Neural cell (in vitro differentiated cells): ENCODE results near the gene ATL2. TPM values are rescaled to one million over a fixed set of nuclear protein-coding genes. Genes with fewer than 3 reads are reported as not detected.

Source experiments
- H2AFZ ChIP-seq: fragments of 200-600, 300-800 bp; sonication (generic), shearing (Covaris generic); 2 replicates; pipeline ENCODE4 v1.6.0; 2014; ENCODE audit warnings: low read depth, mild to moderate bottlenecking, antibody characterized with exemption, low read length, moderate library complexity
- H3F3A ChIP-seq: fragments of 200-600 bp; shearing (Covaris generic); 2 replicates; pipeline ENCODE4 v1.6.1; 2016; ENCODE audit warnings: mild to moderate bottlenecking, moderate library complexity, mixed read lengths, antibody characterized with exemption, low read length; ENCODE audit not compliant: insufficient read depth, poor library complexity, severe bottlenecking
- H3K27ac ChIP-seq: fragments of 200-600, 300-800 bp; sonication (generic), shearing (Covaris generic); 2 replicates; pipeline ENCODE4 v1.5.1; 2014; ENCODE audit warnings: mild to moderate bottlenecking, low read length, moderate library complexity
- H3K27me3 ChIP-seq: fragments of 300-800, 200-600 bp; sonication (generic), shearing (Covaris generic); 2 replicates; pipeline ENCODE4 v1.6.0; 2014; ENCODE audit warnings: mild to moderate bottlenecking, low read depth, low read length, moderate library complexity; ENCODE audit not compliant: insufficient read depth
- H3K36me3 ChIP-seq: fragments of 300-800, 200-600 bp; sonication (generic), shearing (Covaris generic); 2 replicates; pipeline ENCODE4 v1.5.1; 2014; ENCODE audit warnings: mild to moderate bottlenecking, antibody characterized with exemption, low read length, moderate library complexity; ENCODE audit not compliant: insufficient read depth
- H3K4me2 ChIP-seq: fragments of 300-800, 200-600 bp; sonication (generic), shearing (Covaris generic); 2 replicates; pipeline ENCODE4 v1.6.0; 2014; ENCODE audit warnings: mild to moderate bottlenecking, low read length
- H3K4me3 ChIP-seq: fragments of 300-800, 200-600 bp; sonication (generic), shearing (Covaris generic); 2 replicates; pipeline ENCODE4 v1.5.1; 2014; ENCODE audit warnings: mild to moderate bottlenecking, low read length, moderate library complexity
- H3K79me2 ChIP-seq: fragments of 200-600 bp; shearing (Covaris generic); replicated peaks from 2 replicates; pipeline ENCODE4 v1.6.0; 2014; ENCODE audit warnings: mild to moderate bottlenecking, low read length, moderate library complexity; ENCODE audit not compliant: insufficient read depth
- H3K9ac ChIP-seq: fragments of 300-800, 200-600 bp; sonication (generic), shearing (Covaris generic); 2 replicates; pipeline ENCODE4 v1.6.1; 2016; ENCODE audit warnings: mild to moderate bottlenecking, low read length, mixed read lengths
- H3K9me2 ChIP-seq: fragments of 200-600 bp; shearing (Covaris generic); 2 replicates; pipeline ENCODE4 v1.6.1; 2016; ENCODE audit warnings: mild to moderate bottlenecking, low read length, mixed read lengths; ENCODE audit not compliant: insufficient read depth
- H3K9me3 ChIP-seq: fragments of 200-600, 300-800 bp; sonication (generic), shearing (Covaris generic); 2 replicates; pipeline ENCODE4 v1.6.1; 2016; ENCODE audit warnings: mild to moderate bottlenecking, mixed run types, low read length, moderate library complexity, mixed read lengths
- H4K20me1 ChIP-seq: fragments of 200-600 bp; shearing (Covaris generic); 2 replicates; pipeline ENCODE4 v1.6.1; 2016; ENCODE audit warnings: mild to moderate bottlenecking, mixed run types; ENCODE audit not compliant: insufficient read depth
- EP300 ChIP-seq: fragments of 450-650 bp; conservative IDR thresholded peaks from 2 replicates; pipeline ENCODE4 v1.6.1; 2014; ENCODE audit warnings: antibody characterized with exemption, mild to moderate bottlenecking, moderate library complexity; ENCODE audit not compliant: poor library complexity, severe bottlenecking
- EZH2 ChIP-seq: fragments of 200-600, 300-800 bp; shearing (Covaris generic), sonication (generic); IDR thresholded peaks from 2 replicates; pipeline ENCODE4 v1.6.1; 2014; ENCODE audit warnings: antibody characterized with exemption, low read length, borderline replicate concordance, mild to moderate bottlenecking; ENCODE audit not compliant: insufficient read depth, poor library complexity, severe bottlenecking
- MXI1 ChIP-seq: fragments of 450-650 bp; conservative IDR thresholded peaks from 2 replicates; pipeline ENCODE4 v1.6.1; 2014; ENCODE audit warnings: antibody characterized with exemption, mild to moderate bottlenecking; ENCODE audit not compliant: poor library complexity, severe bottlenecking
- POLR2AphosphoS5 ChIP-seq: IDR thresholded peaks from 2 replicates; pipeline ENCODE4 v1.6.1; 2012
- RAD21 ChIP-seq: fragments of 450-650 bp; conservative IDR thresholded peaks from 2 replicates; pipeline ENCODE4 v1.6.1; 2014; ENCODE audit warnings: antibody characterized with exemption, mild to moderate bottlenecking, moderate library complexity
- SMC3 ChIP-seq: fragments of 450-650 bp; conservative IDR thresholded peaks from 2 replicates; pipeline ENCODE4 v1.6.1; 2014; ENCODE audit warnings: antibody characterized with exemption, mild to moderate bottlenecking, moderate library complexity; ENCODE audit not compliant: poor library complexity
- TAF1 ChIP-seq: IDR thresholded peaks from 2 replicates; pipeline ENCODE4 v1.6.1; 2012; ENCODE audit warnings: low read depth
- polyA plus RNA-seq: library from polyadenylated mRNA; depleted of rRNA; stranded (reverse); fragments of >200 nt; gene quantifications from 2 replicates; pipeline ENCODE4 v1.2.3, GENCODE V29; 2014
- TF ChIP-seq, protein P1 (sequence below): fragments of 450-650 bp; IDR thresholded peaks from 2 replicates; pipeline ENCODE4 v1.5.1; 2014; ENCODE audit warnings: antibody characterized with exemption, mild to moderate bottlenecking, moderate library complexity; ENCODE audit not compliant: poor library complexity, severe bottlenecking
- TF ChIP-seq, protein P2 (sequence below): IDR thresholded peaks from 2 replicates; pipeline ENCODE4 v1.6.1; 2012; ENCODE audit warnings: borderline replicate concordance

The ATL2 gene
- polyA plus RNA-seq, 1 donor from 2014 or later = 66.8 TPM

DNA sequence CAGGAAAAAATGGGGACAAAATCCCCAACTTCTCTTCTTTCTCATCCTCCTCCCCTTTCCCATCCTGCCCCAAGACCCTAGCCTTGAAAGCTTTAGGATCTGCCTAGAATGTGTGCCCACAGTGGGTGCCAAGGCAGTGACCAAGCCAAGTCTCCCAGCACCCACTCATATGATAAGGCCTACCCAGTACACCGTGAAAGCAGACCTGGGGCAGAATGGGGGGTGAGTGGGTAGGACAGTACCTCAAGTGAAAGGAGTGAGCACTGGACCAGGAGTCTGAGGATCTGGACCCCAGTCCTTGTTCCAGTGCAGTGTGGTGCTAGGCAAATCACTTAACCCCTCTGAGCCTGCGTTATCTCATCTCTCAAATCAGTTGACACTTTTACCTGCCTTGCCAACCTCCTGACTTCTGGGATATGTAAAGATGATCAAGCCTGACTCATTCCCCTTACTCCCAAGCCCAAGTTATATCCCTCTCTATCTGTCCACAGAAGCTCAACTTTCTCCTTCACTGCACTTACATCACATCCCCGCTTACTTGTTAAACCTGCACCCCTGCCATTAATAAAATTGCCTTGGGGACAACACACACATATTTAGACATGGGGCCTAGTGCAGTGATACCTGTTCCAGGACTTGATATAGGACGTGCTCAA lies 109.7 kb downstream of the ATL2 start:
- H3K9ac ChIP-seq = no peak overlapping the region
- no peak overlapping the region for H3K4me2 ChIP-seq
- H3K27ac ChIP-seq = no peak overlapping the region
- H3K27me3 ChIP-seq = no peaks in the 10 kb centered on the region
- H3K4me3 ChIP-seq = no peak overlapping the region
- no peaks in the 10 kb centered on the region for H3K36me3 ChIP-seq
- H2AFZ ChIP-seq = no peak overlapping the region
- H3F3A ChIP-seq = no peaks in the 10 kb centered on the region
- no peaks in the 10 kb centered on the region for H4K20me1 ChIP-seq
- H3K79me2 ChIP-seq = no peaks in the 10 kb centered on the region
- H3K9me3 ChIP-seq = no peaks in the 10 kb centered on the region
- no peaks in the 10 kb centered on the region for H3K9me2 ChIP-seq
- TF ChIP-seq RAD21 = no peak
- no peak for TF ChIP-seq EZH2
- TF ChIP-seq, protein P1, sequence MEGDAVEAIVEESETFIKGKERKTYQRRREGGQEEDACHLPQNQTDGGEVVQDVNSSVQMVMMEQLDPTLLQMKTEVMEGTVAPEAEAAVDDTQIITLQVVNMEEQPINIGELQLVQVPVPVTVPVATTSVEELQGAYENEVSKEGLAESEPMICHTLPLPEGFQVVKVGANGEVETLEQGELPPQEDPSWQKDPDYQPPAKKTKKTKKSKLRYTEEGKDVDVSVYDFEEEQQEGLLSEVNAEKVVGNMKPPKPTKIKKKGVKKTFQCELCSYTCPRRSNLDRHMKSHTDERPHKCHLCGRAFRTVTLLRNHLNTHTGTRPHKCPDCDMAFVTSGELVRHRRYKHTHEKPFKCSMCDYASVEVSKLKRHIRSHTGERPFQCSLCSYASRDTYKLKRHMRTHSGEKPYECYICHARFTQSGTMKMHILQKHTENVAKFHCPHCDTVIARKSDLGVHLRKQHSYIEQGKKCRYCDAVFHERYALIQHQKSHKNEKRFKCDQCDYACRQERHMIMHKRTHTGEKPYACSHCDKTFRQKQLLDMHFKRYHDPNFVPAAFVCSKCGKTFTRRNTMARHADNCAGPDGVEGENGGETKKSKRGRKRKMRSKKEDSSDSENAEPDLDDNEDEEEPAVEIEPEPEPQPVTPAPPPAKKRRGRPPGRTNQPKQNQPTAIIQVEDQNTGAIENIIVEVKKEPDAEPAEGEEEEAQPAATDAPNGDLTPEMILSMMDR = no peak
- TF ChIP-seq POLR2AphosphoS5 = no peak
- no peak for TF ChIP-seq TAF1
- no peak for TF ChIP-seq SMC3
- no peak for TF ChIP-seq EP300
- TF ChIP-seq MXI1 = no peak
- TF ChIP-seq, protein P2, sequence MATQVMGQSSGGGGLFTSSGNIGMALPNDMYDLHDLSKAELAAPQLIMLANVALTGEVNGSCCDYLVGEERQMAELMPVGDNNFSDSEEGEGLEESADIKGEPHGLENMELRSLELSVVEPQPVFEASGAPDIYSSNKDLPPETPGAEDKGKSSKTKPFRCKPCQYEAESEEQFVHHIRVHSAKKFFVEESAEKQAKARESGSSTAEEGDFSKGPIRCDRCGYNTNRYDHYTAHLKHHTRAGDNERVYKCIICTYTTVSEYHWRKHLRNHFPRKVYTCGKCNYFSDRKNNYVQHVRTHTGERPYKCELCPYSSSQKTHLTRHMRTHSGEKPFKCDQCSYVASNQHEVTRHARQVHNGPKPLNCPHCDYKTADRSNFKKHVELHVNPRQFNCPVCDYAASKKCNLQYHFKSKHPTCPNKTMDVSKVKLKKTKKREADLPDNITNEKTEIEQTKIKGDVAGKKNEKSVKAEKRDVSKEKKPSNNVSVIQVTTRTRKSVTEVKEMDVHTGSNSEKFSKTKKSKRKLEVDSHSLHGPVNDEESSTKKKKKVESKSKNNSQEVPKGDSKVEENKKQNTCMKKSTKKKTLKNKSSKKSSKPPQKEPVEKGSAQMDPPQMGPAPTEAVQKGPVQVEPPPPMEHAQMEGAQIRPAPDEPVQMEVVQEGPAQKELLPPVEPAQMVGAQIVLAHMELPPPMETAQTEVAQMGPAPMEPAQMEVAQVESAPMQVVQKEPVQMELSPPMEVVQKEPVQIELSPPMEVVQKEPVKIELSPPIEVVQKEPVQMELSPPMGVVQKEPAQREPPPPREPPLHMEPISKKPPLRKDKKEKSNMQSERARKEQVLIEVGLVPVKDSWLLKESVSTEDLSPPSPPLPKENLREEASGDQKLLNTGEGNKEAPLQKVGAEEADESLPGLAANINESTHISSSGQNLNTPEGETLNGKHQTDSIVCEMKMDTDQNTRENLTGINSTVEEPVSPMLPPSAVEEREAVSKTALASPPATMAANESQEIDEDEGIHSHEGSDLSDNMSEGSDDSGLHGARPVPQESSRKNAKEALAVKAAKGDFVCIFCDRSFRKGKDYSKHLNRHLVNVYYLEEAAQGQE = no peak

DNA sequence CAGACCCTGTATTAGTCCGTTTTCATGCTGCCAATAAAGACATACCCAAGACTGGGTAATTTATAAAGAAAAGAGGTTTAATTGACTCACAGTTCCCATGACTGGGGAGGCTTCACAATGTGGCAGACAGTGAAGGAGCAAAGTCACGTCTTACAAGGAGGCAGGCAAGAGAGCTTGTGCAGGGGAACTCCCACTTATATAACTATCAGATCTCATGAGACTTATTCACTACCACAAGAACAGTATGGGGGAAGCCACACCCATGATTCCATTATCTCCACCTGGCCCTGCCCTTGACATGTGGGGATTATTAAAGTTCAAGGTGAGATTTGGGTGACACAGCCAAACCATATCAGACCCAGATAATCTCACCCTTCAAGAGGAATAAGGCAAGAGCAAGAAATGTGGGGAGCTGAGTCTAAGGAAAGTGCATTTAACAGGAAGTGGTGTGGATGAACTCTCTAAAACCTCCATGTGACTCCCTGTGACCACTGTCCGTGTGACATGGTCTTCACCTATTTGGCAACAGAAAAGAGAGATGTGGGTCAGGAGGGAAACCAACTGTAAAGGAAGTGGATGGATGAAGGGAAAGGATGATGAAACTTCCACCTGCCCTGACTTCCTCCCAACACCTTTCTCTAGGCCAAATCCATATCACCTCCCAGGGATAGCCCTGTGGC lies 110.6 kb downstream of the ATL2 start:
- Histone ChIP-seq H3K9me3 (no peaks in the 10 kb centered on the region), H2AFZ (no peak overlapping the region), H4K20me1 (no peaks in the 10 kb centered on the region), H3K4me3 (no peak overlapping the region), H3K4me2 (no peak overlapping the region), H3K27ac (no peak overlapping the region), H3K27me3 (no peaks in the 10 kb centered on the region), H3K36me3 (no peaks in the 10 kb centered on the region), H3K9me2 (no peaks in the 10 kb centered on the region), H3K9ac (no peak overlapping the region), H3F3A (no peaks in the 10 kb centered on the region), H3K79me2 (no peaks in the 10 kb centered on the region)
- TF ChIP-seq EP300 = no peak
